Caco-2 (cell line): ENCODE data around the gene NKD1. TPM values are rescaled to one million over a fixed set of nuclear protein-coding genes. Genes with fewer than 3 reads are reported as not detected.
"Not testable (repeated sequence)": the region's sequence is repeated elsewhere in the genome, so short reads cannot be mapped to it uniquely, and the experiment has no call there.

Experiments
- BruUV-seq: library from RNA; stranded (reverse); fragments of 400-500 nt; replicated peaks from 2 replicates; lab custom pipeline; 2021; lab: Mats Ljungman, UMichigan
- CTCF ChIA-PET: fragments of 300-600 bp; sonication (Branson Sonifier 250); formaldehyde crosslinking; loops from one replicate; lab custom pipeline; 2022; ENCODE audit warnings: antibody characterized with exemption; lab: Charles Lee
- POLR2A ChIA-PET: fragments of 300-600 bp; sonication (Branson Sonifier 250); formaldehyde crosslinking; loops from one replicate; lab custom pipeline; 2022; ENCODE audit warnings: antibody characterized with exemption; lab: Charles Lee
- DNase-seq, 2 experiments: peaks; one replicate each; pipeline versions ENCODE4 v3.0.0 to v3.0.0-alpha.2; 2020 to 2022
- H3K27me3 ChIP-seq: replicated peaks from 2 replicates; pipeline ENCODE4 v1.6.0; 2011; ENCODE audit warnings: low read length; ENCODE audit not compliant: control insufficient read depth, insufficient read depth
- H3K36me3 ChIP-seq: 2 replicates; pipeline ENCODE4 v1.5.1; 2011; ENCODE audit warnings: low read length; ENCODE audit not compliant: control insufficient read depth, insufficient read depth
- H3K4me1 ChIP-seq: fragments of 250-450 bp; sonication (Bioruptor Pico); 2 replicates; pipeline ENCODE4 v1.5.1; 2020; ENCODE audit warnings: mild to moderate bottlenecking
- H3K4me3 ChIP-seq: 2 replicates; pipeline ENCODE4 v1.5.1; 2011; ENCODE audit warnings: low read depth, mild to moderate bottlenecking, control low read depth, low read length
- H3K9me3 ChIP-seq: fragments of 250-450 bp; sonication (Bioruptor Pico); 2 replicates; pipeline ENCODE4 v1.5.1; 2020; ENCODE audit warnings: mild to moderate bottlenecking, moderate library complexity
- H3K27ac Mint-ChIP-seq: one replicate; pipeline ENCODE4 v1.8.0; 2022; ENCODE audit warnings: mixed read lengths; ENCODE audit not compliant: unreplicated experiment
- H3K27me3 Mint-ChIP-seq: one replicate; pipeline ENCODE4 v1.8.0; 2022; ENCODE audit warnings: mixed read lengths; ENCODE audit not compliant: insufficient read depth, unreplicated experiment
- H3K36me3 Mint-ChIP-seq: one replicate; pipeline ENCODE4 v1.8.0; 2022; ENCODE audit warnings: mild to moderate bottlenecking, mixed read lengths; ENCODE audit not compliant: insufficient read depth, unreplicated experiment
- H3K4me1 Mint-ChIP-seq: one replicate; pipeline ENCODE4 v1.8.0; 2022; ENCODE audit warnings: low read depth, mixed read lengths; ENCODE audit not compliant: unreplicated experiment
- H3K4me3 Mint-ChIP-seq: one replicate; pipeline ENCODE4 v1.8.0; 2022; ENCODE audit warnings: mild to moderate bottlenecking, moderate library complexity, mixed read lengths; ENCODE audit not compliant: unreplicated experiment
- H3K9me3 Mint-ChIP-seq: one replicate; pipeline ENCODE4 v1.8.0; 2022; ENCODE audit warnings: mixed read lengths; ENCODE audit not compliant: unreplicated experiment
- CTCF ChIP-seq, 2 experiments: fragments of 200-600 bp in 1 of 2; IDR thresholded peaks; 1 replicate in 1 of 2; 2 replicates in 1 of 2; pipeline versions ENCODE4 v1.5.1 to v1.8.0; 2011 to 2022; ENCODE audit warnings: antibody characterized with exemption in 1 of 2, control low read depth in 1 of 2, inconsistent platforms in 1 of 2, low read depth in 1 of 2, low read length in 1 of 2, mild to moderate bottlenecking in 1 of 2, moderate library complexity in 1 of 2; ENCODE audit not compliant: insufficient read depth in 1 of 2, severe bottlenecking in 1 of 2, unreplicated experiment in 1 of 2
- intact Hi-C: fragments of 100-400 bp; cut with micrococcal nuclease; formaldehyde crosslinking; loops from one replicate; pipeline ENCODE4 v1.10.0; 2022; ENCODE audit not compliant: unreplicated experiment
- total RNA-seq: library from RNA; stranded (reverse); gene quantifications from 2 replicates; pipeline ENCODE4 v1.2.3, GENCODE V29; 2022

Gene NKD1
- total RNA-seq, 1 experiment from 2014 or later: 54.9 TPM

GRCh38 chr16:50575743-50576142 is 27.5 kb downstream of the NKD1 start:
- no peak overlapping the region for H3K27ac Mint-ChIP-seq
- H3K9me3 Mint-ChIP-seq: no peaks in the 10 kb centered on the region
- Histone ChIP-seq H3K9me3 (no peaks in the 10 kb centered on the region), H3K36me3 (no peaks in the 10 kb centered on the region; the same call in none of the 2 replicates), H3K4me1 (no peaks in the 10 kb centered on the region), H3K27me3 (no peaks in the 10 kb centered on the region), H3K4me3 (no peak overlapping the region)
- no peak for DNase-seq
- H3K4me3 Mint-ChIP-seq: no peak overlapping the region
- TF ChIP-seq CTCF (IDR thresholded peaks at IDR 0.05; ENCODE audit: insufficient read depth in 1 of 2, low read depth in 1 of 2, low read length in 1 of 2, severe bottlenecking in 1 of 2, unreplicated experiment in 1 of 2): no peak
- no TSS peak for BruUV-seq
- intact Hi-C loops: no loop called here
- peaks cover 12% of the 10 kb centered on the region for H3K36me3 Mint-ChIP-seq
- no peaks in the 10 kb centered on the region for H3K4me1 Mint-ChIP-seq
- no peaks in the 10 kb centered on the region for H3K27me3 Mint-ChIP-seq
- CTCF ChIA-PET: no interaction called here
- POLR2A ChIA-PET: no interaction called here

GRCh38 chr16:50576403-50577113 is 28.4 kb downstream of the NKD1 start:
- H3K4me1 ChIP-seq: no peaks in the 10 kb centered on the region
- no peaks in the 10 kb centered on the region for H3K9me3 ChIP-seq
- no peaks in the 10 kb centered on the region; the same call in none of the 2 replicates for H3K36me3 ChIP-seq
- H3K27ac Mint-ChIP-seq: no peak overlapping the region
- H3K36me3 Mint-ChIP-seq: peaks cover 12% of the 10 kb centered on the region
- intact Hi-C loops: no loop called here
- ChIA-PET CTCF (interaction anchor here (0.7 kb wide), 1 partner anchor 206 kb away, joined by 4 read pairs; no protein-coding TSS in a partner anchor), POLR2A (no interaction called here)
- BruUV-seq: no TSS peak
- H3K27me3 ChIP-seq: no peaks in the 10 kb centered on the region
- no peak for TF ChIP-seq CTCF (IDR thresholded peaks at IDR 0.05; ENCODE audit: insufficient read depth in 1 of 2, low read depth in 1 of 2, low read length in 1 of 2, severe bottlenecking in 1 of 2, unreplicated experiment in 1 of 2)
- H3K4me3 Mint-ChIP-seq: no peak overlapping the region
- H3K9me3 Mint-ChIP-seq: no peaks in the 10 kb centered on the region
- no peak overlapping the region for H3K4me3 ChIP-seq
- DNase-seq: no peak
- no peaks in the 10 kb centered on the region for H3K27me3 Mint-ChIP-seq
- H3K4me1 Mint-ChIP-seq: no peaks in the 10 kb centered on the region

DNA sequence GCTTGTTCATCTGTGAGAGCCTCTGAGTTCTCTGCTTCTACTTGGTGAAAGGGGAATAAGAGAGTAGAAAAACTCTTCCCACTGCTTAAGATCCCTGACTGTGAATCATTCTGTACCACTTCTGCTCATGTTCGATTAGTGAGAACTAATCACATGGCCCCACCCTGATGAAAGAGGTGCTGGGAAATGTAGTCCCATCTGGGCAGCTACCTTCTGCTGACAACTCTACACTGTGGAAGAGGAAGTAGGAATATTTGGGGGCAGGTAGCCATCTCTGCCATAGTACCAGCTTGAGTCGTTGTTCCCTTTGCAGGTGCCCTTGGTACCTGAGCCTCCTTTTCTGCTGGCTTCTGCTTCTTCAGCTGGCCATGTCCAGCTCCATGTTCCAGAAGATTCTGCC is 29.9 kb downstream of the NKD1 start:
- peaks cover 7% of the 10 kb centered on the region for H3K36me3 Mint-ChIP-seq
- DNase-seq: no peak
- no peaks in the 10 kb centered on the region for H3K4me1 Mint-ChIP-seq
- no peak overlapping the region for H3K4me3 Mint-ChIP-seq
- Histone ChIP-seq H3K4me1 (no peaks in the 10 kb centered on the region), H3K27me3 (no peaks in the 10 kb centered on the region), H3K4me3 (no peak overlapping the region), H3K9me3 (no peaks in the 10 kb centered on the region), H3K36me3 (no peaks in the 10 kb centered on the region; the same call in none of the 2 replicates)
- no peaks in the 10 kb centered on the region for H3K9me3 Mint-ChIP-seq
- no peak for TF ChIP-seq CTCF (IDR thresholded peaks at IDR 0.05; ENCODE audit: insufficient read depth in 1 of 2, low read depth in 1 of 2, low read length in 1 of 2, severe bottlenecking in 1 of 2, unreplicated experiment in 1 of 2)
- ChIA-PET POLR2A (no interaction called here), CTCF (no interaction called here)
- intact Hi-C loops: no loop called here
- H3K27ac Mint-ChIP-seq: no peak overlapping the region
- H3K27me3 Mint-ChIP-seq: no peaks in the 10 kb centered on the region
- no TSS peak for BruUV-seq

DNA sequence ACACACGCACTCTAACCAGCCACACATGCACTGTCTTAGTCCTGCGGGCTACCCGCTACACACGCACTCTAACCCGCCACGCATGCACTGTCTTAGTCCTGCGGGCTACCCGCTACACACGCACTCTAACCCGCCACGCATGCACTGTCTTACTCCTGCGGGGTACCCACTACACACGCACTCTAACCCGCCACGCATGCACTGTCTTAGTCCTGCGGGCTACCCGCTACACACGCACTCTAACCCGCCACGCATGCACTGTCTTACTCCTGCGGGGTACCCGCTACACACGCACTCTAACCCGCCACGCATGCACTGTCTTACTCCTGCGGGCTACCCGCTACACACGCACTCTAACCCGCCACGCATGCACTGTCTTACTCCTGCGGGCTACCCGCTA is 31.2 kb downstream of the NKD1 start:
- H3K4me1 ChIP-seq, intact Hi-C loops, H3K4me3 ChIP-seq, H3K27ac Mint-ChIP-seq, H3K9me3 Mint-ChIP-seq, H3K9me3 ChIP-seq, CTCF ChIA-PET, H3K36me3 ChIP-seq, H3K27me3 Mint-ChIP-seq, H3K27me3 ChIP-seq, H3K4me3 Mint-ChIP-seq, H3K4me1 Mint-ChIP-seq, H3K36me3 Mint-ChIP-seq, DNase-seq, POLR2A ChIA-PET, BruUV-seq: not testable (repeated sequence)
